H9 (cell line): ENCODE results near the gene KLHL5. TPM values are rescaled to one million over a fixed set of nuclear protein-coding genes. Genes with fewer than 3 reads are reported as not detected.

Source experiments
- DNase-seq: peaks from one replicate; pipeline ENCODE4 v3.0.0-alpha.2; 2017
- H2AFZ ChIP-seq: one replicate; pipeline ENCODE4 v1.6.1; 2013; ENCODE audit warnings: mild to moderate bottlenecking, low read length, control low read depth, moderate library complexity
- H2AK5ac ChIP-seq: 2 replicates; pipeline ENCODE4 v1.6.1; 2013; ENCODE audit warnings: low read length, control low read depth, mixed read lengths; ENCODE audit not compliant: insufficient read length
- H2BK120ac ChIP-seq: one replicate; pipeline ENCODE4 v1.6.1; 2013; ENCODE audit warnings: low read depth, mild to moderate bottlenecking, low read length, control low read depth, inconsistent platforms; ENCODE audit not compliant: poor library complexity, severe bottlenecking
- H2BK12ac ChIP-seq: 2 replicates; pipeline ENCODE4 v1.6.1; 2013; ENCODE audit warnings: low read length, control low read depth, mixed read lengths, low read depth; ENCODE audit not compliant: insufficient read length
- H2BK15ac ChIP-seq: 2 replicates; pipeline ENCODE4 v1.6.1; 2013; ENCODE audit warnings: low read depth, low read length, control low read depth
- H2BK20ac ChIP-seq: one replicate; pipeline ENCODE4 v1.6.1; 2013; ENCODE audit warnings: low read depth, mild to moderate bottlenecking, low read length, control low read depth, inconsistent platforms; ENCODE audit not compliant: poor library complexity, severe bottlenecking
- H2BK5ac ChIP-seq: 2 replicates; pipeline ENCODE4 v1.6.1; 2013; ENCODE audit warnings: low read length, control low read depth, mixed read lengths; ENCODE audit not compliant: insufficient read length
- H3K14ac ChIP-seq: 2 replicates; pipeline ENCODE4 v1.6.1; 2013; ENCODE audit warnings: low read length, control low read depth; ENCODE audit not compliant: insufficient read depth
- H3K18ac ChIP-seq: 2 replicates; pipeline ENCODE4 v1.6.1; 2013; ENCODE audit warnings: low read depth, mild to moderate bottlenecking, mixed read lengths, low read length, control low read depth; ENCODE audit not compliant: insufficient read length
- H3K23ac ChIP-seq: 2 replicates; pipeline ENCODE4 v1.6.1; 2013; ENCODE audit warnings: low read length, control low read depth, mixed read lengths, low read depth; ENCODE audit not compliant: insufficient read length
- H3K23me2 ChIP-seq: 2 replicates; pipeline ENCODE4 v1.6.1; 2013; ENCODE audit warnings: low read depth, mild to moderate bottlenecking, mixed read lengths, low read length, control low read depth; ENCODE audit not compliant: insufficient read length, poor library complexity, severe bottlenecking
- H3K27ac ChIP-seq: 2 replicates; pipeline ENCODE4 v1.5.1; 2013; ENCODE audit warnings: low read length, control low read depth, mixed read lengths, low read depth; ENCODE audit not compliant: insufficient read length
- H3K27me3 ChIP-seq: 2 replicates; pipeline ENCODE4 v1.6.1; 2013; ENCODE audit warnings: low read length, control low read depth, inconsistent platforms; ENCODE audit not compliant: insufficient read depth
- H3K4ac ChIP-seq: 2 replicates; pipeline ENCODE4 v1.6.1; 2013; ENCODE audit warnings: low read depth, mild to moderate bottlenecking, control low read depth, inconsistent platforms, low read length, moderate library complexity
- H3K4me1 ChIP-seq: 2 replicates; pipeline ENCODE4 v1.6.1; 2013; ENCODE audit warnings: low read length, control low read depth, inconsistent platforms; ENCODE audit not compliant: insufficient read depth
- H3K4me2 ChIP-seq: 2 replicates; pipeline ENCODE4 v1.6.1; 2013; ENCODE audit warnings: low read length, control low read depth, mixed read lengths; ENCODE audit not compliant: insufficient read length, insufficient read depth
- H3K56ac ChIP-seq: 2 replicates; pipeline ENCODE4 v1.6.1; 2013; ENCODE audit warnings: low read depth, mild to moderate bottlenecking, mixed read lengths, low read length, control low read depth; ENCODE audit not compliant: insufficient read length
- H3K79me1 ChIP-seq: 2 replicates; pipeline ENCODE4 v1.6.1; 2013; ENCODE audit warnings: low read depth, mild to moderate bottlenecking, moderate library complexity, low read length, control low read depth, inconsistent platforms; ENCODE audit not compliant: insufficient read depth, poor library complexity, severe bottlenecking
- H3K79me2 ChIP-seq: 2 replicates; pipeline ENCODE4 v1.6.1; 2013; ENCODE audit warnings: low read length, control low read depth, inconsistent platforms; ENCODE audit not compliant: insufficient read depth
- H3K9ac ChIP-seq: 2 replicates; pipeline ENCODE4 v1.6.1; 2013; ENCODE audit warnings: low read length, control low read depth, mixed read lengths; ENCODE audit not compliant: insufficient read length; ENCODE audit errors: extremely low read depth
- H3K9me3 ChIP-seq: one replicate; pipeline ENCODE4 v1.6.1; 2013; ENCODE audit warnings: low read depth, low read length, inconsistent platforms; ENCODE audit not compliant: control insufficient read depth
- H3T11ph ChIP-seq: one replicate; pipeline ENCODE4 v1.6.1; 2013; ENCODE audit warnings: mild to moderate bottlenecking, low read length, control low read depth, inconsistent platforms
- H4K20me1 ChIP-seq: one replicate; pipeline ENCODE4 v1.6.1; 2013; ENCODE audit not compliant: control insufficient read depth, insufficient read length, insufficient read depth
- H4K5ac ChIP-seq: 2 replicates; pipeline ENCODE4 v1.6.1; 2013; ENCODE audit warnings: low read depth, mild to moderate bottlenecking, mixed read lengths, low read length, control low read depth; ENCODE audit not compliant: insufficient read length
- H4K8ac ChIP-seq: replicated peaks from 2 replicates; pipeline ENCODE4 v1.6.1; 2013; ENCODE audit warnings: low read length, control low read depth, mixed read lengths, low read depth; ENCODE audit not compliant: insufficient read length
- H4K91ac ChIP-seq: 2 replicates; pipeline ENCODE4 v1.6.1; 2013; ENCODE audit warnings: low read depth, mild to moderate bottlenecking, moderate library complexity, mixed read lengths, low read length, control low read depth; ENCODE audit not compliant: insufficient read length
- H3K27ac Mint-ChIP-seq, 3 experiments: 2 replicates in 2 of 3; 3 replicates in 1 of 3; pipeline ENCODE4 v1.8.0; 2020 to 2021; ENCODE audit warnings: mixed read lengths in 3 of 3, mild to moderate bottlenecking in 1 of 3, moderate library complexity in 1 of 3
- H3K27me3 Mint-ChIP-seq: 2 replicates; pipeline ENCODE4 v1.8.0; 2021; ENCODE audit warnings: low read depth, mild to moderate bottlenecking, moderate library complexity, mixed read lengths
- H3K36me3 Mint-ChIP-seq, 3 experiments: 2 replicates in 2 of 3; 3 replicates in 1 of 3; pipeline ENCODE4 v1.8.0; 2020 to 2021; ENCODE audit warnings: low read depth in 3 of 3, mixed read lengths in 3 of 3; ENCODE audit not compliant: insufficient read depth in 1 of 3
- H3K4me1 Mint-ChIP-seq, 2 experiments: 2 replicates each; pipeline ENCODE4 v1.8.0; 2020; ENCODE audit warnings: mixed read lengths in 2 of 2
- H3K4me3 Mint-ChIP-seq, 2 experiments: 2 replicates in 1 of 2; 3 replicates in 1 of 2; pipeline ENCODE4 v1.8.0; 2020 to 2021; ENCODE audit warnings: mild to moderate bottlenecking in 2 of 2, mixed read lengths in 2 of 2, moderate library complexity in 1 of 2
- H3K9me3 Mint-ChIP-seq, 2 experiments: 2 replicates in 1 of 2; 3 replicates in 1 of 2; pipeline ENCODE4 v1.8.0; 2020; ENCODE audit warnings: mild to moderate bottlenecking in 2 of 2, mixed read lengths in 2 of 2, moderate library complexity in 1 of 2
- WGBS: extraction: QIAGEN DNeasy Blood & Tissue Kit; methylation state at CpG from one replicate; pipeline ENCODE4 v1.1.7; 2013; ENCODE audit warnings: missing lambda C conversion rate, low lambda C conversion rate, mixed read lengths; ENCODE audit not compliant: insufficient read length; ENCODE audit errors: extremely low coverage; 5-methylcytosine and 5-hydroxymethylcytosine counted together
- total RNA-seq: library from RNA; stranded (reverse); gene quantifications from 2 replicates; pipeline ENCODE4 v1.2.1, GENCODE V29; 2021
- TF ChIP-seq, protein P1 (sequence below): fragments of 200-600 bp; sonication (generic); conservative IDR thresholded peaks from 3 replicates; pipeline ENCODE4 v1.8.0; 2021; ENCODE audit warnings: antibody characterized with exemption, mild to moderate bottlenecking

Gene KLHL5
- total RNA-seq, 1 experiment from 2014 or later: 16.8 TPM

DNA sequence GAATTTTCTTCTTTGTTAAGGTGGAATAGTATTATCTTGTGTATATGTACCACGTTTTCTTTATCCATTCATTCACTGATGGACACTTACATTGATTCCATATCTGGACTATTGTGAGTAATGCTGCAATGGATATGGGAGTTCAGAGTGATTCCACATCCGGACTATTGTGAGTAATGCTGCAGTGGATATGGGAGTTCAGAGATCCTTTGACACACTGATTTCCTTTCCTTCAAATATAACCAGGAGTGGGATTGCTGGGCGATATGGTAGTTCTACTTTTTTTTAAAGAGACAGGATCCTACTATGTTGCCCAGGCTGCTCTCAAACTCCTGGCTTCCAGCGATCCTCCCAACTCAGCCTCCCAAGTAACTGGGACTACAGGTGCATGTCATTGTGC, 41.9 kb upstream of the KLHL5 start:
- no peaks in the 10 kb centered on the region for H3K9me3 ChIP-seq
- H3K56ac ChIP-seq: no peak overlapping the region
- H3K23me2 ChIP-seq: no peaks in the 10 kb centered on the region
- no peak overlapping the region for H4K8ac ChIP-seq
- Mint-ChIP-seq H3K36me3 (no peaks in the 10 kb centered on the region; a peak in 1 of 7 replicates), H3K4me3 (no peak overlapping the region), H3K4me1 (no peaks in the 10 kb centered on the region), H3K27ac (no peak overlapping the region), H3K27me3 (no peaks in the 10 kb centered on the region), H3K9me3 (peaks cover 5 to 8% of the 10 kb centered on the region in 2 experiments)
- H3K27me3 ChIP-seq: no peaks in the 10 kb centered on the region
- H2AK5ac ChIP-seq: no peak overlapping the region
- H3T11ph ChIP-seq: no peak overlapping the region
- WGBS: no CpG with 5 or more reads among the region's 4 CpGs
- no peak overlapping the region for H2BK15ac ChIP-seq
- H2AFZ ChIP-seq: no peak overlapping the region
- H3K27ac ChIP-seq: no peak overlapping the region
- no peak overlapping the region for H3K23ac ChIP-seq
- H2BK5ac ChIP-seq: no peak overlapping the region
- no peak overlapping the region for H3K9ac ChIP-seq
- H4K20me1 ChIP-seq: no peaks in the 10 kb centered on the region
- H3K4me2 ChIP-seq: no peak overlapping the region
- no peaks in the 10 kb centered on the region for H3K79me2 ChIP-seq
- TF ChIP-seq, protein P1, sequence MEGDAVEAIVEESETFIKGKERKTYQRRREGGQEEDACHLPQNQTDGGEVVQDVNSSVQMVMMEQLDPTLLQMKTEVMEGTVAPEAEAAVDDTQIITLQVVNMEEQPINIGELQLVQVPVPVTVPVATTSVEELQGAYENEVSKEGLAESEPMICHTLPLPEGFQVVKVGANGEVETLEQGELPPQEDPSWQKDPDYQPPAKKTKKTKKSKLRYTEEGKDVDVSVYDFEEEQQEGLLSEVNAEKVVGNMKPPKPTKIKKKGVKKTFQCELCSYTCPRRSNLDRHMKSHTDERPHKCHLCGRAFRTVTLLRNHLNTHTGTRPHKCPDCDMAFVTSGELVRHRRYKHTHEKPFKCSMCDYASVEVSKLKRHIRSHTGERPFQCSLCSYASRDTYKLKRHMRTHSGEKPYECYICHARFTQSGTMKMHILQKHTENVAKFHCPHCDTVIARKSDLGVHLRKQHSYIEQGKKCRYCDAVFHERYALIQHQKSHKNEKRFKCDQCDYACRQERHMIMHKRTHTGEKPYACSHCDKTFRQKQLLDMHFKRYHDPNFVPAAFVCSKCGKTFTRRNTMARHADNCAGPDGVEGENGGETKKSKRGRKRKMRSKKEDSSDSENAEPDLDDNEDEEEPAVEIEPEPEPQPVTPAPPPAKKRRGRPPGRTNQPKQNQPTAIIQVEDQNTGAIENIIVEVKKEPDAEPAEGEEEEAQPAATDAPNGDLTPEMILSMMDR: no peak
- H2BK120ac ChIP-seq: no peak overlapping the region
- H3K4ac ChIP-seq: no peak overlapping the region
- no peak overlapping the region for H3K14ac ChIP-seq
- H4K5ac ChIP-seq: no peak overlapping the region
- H2BK20ac ChIP-seq: no peak overlapping the region
- H2BK12ac ChIP-seq: no peak overlapping the region
- no peaks in the 10 kb centered on the region for H3K4me1 ChIP-seq
- no peak overlapping the region for H3K18ac ChIP-seq
- no peaks in the 10 kb centered on the region for H3K79me1 ChIP-seq
- no peak overlapping the region for H4K91ac ChIP-seq
- DNase-seq: no peak
